ENCODE measurements around the gene TMEM187.

The TMEM187 gene

DNA sequence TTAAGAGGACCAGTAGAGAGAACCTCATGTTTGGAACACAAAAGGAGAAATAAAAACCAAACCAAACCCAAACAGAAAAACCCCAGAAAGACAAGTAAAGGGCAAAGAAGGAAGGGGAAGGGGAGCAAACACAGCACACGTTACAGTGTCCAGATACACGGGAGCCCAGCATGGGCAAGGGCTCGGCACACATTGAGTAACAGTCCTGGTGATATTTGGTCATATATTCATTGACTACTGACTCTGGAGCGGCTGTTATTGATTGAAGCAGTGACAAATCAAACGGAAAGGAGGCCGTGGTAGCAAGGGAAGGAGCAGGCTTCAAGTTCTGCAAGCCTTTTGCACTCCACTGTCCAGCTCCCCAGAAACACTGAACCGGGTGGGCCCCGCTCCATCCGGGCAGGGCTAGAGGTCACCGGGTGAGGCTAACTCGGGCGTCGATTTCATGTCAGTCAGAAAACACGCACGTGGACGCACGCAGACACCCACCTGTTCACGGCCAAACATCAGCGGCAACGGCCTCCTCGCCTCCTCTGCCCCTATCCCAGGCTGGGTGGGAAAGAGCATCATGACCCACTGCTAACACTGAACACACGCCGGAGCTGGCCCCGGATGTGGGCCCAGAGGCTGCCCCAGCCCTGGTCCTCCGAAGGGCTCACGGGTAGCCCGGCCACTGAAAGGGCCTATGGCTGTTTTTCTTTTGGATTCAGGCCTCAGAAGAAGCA, 50.9 kb downstream of the TMEM187 start:
- DNase-seq, result no peak

DNA sequence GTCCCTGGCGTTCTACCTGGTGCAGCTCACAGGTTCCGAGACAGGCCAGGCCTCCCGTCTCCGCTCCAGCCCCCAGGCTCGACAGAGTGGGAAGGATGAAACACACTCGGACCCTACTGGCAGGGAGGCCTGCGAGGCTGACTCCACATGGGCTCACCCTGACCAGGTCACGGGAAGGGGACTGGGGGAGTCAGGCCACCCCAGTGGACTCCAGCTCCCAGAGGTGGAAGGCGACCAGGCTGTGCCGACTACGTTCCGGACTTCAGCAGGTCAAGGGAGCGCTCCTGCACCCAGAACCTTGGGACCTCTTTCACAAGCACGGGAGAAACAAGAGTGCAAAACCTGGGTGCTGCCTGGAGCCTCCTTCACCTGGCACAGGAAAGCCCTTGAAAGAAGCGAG, 51.7 kb downstream of the TMEM187 start:
- no peak for DNase-seq

DNA sequence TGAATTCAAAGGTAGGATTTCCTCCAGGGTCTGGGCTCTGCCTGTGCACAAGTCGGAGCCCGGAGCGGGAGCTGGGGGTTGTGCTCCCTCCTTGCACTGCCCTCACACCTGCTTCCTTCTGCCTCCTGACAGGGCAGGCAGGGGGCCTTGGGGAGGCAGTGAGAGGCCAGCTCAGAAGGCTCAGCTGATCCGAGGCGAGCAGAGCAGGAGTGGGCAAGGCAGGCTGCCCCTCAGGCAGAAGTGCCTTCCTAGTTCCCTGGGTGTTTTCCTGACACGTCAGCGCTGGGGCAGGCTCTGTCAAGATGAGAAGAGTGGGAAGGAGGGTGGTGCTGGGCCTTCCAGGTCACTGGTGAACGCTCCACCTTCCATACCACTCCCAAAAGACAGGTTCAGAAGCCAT, 52.7 kb downstream of the TMEM187 start:
- no peak for DNase-seq

DNA sequence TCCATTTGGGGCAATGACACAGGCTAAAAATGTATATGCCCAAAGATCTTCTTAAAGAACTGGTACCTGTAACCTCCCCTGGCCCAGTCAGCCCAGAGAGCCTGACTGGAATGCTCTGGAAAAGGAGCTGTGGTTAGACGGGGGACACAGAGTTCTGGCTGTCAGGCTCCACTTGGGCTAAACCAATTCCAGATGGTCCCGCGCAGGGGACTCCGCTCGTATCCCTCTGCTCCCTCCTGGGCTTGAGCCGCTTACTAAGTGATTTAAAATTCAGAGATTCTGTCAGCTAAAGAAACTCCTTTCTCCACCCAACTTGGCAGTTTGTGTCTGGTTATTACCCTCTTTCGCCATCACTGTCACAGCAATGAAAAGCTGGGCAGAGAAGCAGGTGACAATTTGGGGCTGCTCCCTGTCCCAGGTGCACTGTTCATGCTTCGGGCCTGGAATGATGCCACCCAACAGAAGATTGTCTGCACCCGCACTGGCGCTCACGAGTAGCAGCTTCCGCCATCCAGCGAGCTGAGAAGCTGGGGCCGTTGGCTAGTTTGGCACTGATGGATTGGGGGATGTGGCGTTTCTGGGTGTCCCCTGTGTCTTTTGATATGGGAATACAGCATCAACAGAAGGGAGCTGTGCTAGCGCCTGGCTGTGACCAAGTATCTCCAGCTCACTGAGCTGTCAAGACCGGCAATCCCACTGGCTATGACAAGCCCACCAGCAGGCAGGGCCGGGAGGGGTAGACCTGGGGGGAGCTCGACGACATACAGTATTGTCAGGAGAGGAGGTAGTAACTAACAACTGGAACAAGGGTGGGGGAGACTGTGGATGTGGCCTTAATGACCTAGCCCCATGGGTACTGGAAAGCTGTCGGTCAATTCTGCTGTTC, 53.8 kb downstream of the TMEM187 start:
- DNase-seq, result no peak

DNA sequence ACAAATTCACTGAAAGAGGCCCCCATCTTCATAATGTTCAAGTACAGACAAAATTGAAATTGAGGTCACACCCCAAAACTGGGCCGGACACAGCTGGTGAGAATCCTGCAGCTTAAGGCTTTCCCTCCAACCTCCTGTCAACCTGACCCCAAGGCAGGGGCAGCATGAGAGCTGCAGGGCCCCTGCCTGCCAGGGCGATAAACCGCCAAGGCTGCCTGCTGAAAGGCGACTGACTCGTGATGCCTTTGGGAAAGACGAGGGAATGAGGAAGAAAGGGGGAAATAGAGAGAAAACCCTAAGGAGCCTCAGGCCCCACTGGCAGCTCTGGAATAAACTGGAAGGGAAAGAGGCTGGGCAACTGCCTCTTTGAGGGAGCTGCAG, 54.5 kb downstream of the TMEM187 start:
- no peak for DNase-seq

DNA sequence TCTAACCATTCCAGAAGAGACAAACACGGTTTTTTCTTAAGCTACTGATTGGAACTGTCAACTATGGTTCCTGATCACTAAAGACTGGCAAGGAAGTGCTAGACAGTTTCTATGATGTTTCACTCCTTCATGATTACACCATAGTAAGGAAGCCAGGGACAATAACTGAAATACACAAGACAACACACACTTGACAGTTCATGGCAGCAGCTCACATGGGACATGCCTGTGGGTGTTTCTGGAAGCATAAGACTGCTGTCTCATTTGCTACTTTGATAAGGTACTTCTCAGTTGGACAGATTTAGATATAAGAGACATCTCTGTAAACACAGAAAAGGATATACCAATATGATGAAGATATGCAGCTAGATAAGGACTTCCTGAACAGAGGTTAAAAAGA, 55.4 kb downstream of the TMEM187 start:
- peak; percentile 55 for DNase-seq

DNA sequence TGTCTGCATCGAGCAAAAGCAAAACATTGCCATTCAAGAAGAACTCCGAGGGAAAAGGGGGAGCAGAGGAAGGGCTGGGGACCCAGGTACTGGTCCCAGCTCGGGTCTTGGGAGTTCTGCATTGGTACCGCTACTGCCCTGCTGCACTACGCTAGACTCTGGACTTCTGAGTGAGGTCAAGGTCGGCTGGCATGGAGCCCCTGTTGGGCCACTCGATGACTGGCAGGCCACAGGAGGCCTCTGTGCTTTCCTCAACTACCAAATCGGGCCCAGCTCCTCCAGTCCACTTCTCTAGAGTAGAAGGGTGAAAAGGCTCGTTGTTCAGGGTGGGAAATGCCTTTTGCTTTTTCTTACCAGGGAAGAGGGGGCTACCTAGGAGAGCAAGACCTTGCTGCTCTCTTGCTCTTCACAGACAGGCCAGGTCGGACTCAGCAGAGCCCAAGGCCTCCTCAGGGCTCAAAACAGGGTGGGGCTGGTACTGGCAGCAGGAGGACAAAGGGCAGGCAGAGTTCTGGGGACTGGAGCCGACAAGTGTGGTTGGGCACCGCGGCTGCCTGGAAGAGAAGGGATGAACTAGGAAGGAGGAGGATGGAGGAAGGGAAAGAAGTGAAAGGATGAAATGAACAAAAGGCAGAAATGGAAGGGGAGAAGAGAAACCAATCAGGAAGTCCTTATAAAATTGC, 56.1 kb downstream of the TMEM187 start:
- no peak for DNase-seq

DNA sequence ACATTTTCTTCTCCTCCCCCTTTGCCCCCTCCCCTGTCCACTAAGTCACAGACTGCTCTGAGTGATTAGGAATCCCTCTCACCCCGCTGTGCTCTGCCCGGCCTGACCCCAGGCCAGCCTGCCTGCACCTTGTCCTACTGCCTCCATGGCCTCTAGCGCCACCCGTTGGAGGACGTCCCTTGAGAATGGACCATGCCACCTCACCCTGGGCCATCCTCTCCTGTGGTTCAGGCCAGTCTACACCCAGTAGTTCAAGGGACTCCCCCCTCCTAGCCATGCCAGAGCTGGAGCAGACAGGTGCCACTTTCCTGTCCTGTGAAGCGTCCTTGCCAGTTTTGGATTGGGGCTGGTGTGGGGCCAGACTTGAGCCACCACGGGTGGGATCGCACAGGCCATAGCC, 56.9 kb downstream of the TMEM187 start:
- DNase-seq, result no peak

DNA sequence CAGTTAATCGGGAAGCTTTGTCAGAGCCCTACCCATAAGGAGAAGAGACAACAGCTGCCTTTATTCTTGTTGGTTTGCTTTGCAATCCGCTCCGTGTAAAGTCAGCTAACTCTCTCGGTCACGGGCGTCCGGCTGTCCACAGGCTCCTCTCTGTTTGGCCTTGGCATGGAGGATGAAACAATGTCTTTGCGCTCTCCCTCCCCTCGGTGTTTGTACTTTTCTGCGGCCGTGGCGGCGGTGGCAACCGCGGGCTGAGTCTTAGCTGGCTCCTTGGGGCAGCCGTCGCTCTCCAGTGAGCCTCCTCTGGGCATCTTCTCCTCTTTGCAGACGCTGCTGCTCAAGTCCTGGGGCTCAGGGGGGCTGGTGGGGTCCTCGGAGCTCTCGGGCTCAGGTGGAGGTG, 57.7 kb downstream of the TMEM187 start:
- DNase-seq, result no peak

DNA sequence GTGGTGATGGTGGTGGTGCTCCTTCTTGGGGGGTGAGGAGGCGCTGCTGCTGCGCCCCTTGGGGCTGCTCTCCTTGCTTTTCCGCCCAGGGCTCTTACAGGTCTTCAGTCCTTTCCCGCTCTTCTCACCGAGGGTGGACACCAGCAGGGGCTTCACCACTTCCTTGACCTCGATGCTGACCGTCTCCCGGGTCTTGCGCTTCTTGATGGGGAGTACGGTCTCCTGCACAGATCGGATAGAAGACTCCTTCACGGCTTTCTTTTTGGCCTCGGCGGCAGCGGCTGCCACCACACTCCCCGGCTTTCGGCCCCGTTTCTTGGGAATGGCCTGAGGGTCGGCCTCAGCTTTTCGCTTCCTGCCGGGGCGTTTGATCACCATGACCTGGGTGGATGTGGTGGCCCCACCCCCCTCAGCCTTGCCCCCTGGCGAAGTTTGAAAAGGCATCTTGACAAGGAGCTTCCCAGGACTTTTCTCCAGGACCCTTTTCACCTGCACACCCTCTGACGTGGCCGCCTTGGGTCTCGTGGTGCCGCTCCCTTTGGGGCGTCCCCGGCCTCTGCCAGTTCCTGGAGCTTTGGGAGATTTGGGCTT, 58.3 kb downstream of the TMEM187 start:
- DNase-seq, result no peak

DNA sequence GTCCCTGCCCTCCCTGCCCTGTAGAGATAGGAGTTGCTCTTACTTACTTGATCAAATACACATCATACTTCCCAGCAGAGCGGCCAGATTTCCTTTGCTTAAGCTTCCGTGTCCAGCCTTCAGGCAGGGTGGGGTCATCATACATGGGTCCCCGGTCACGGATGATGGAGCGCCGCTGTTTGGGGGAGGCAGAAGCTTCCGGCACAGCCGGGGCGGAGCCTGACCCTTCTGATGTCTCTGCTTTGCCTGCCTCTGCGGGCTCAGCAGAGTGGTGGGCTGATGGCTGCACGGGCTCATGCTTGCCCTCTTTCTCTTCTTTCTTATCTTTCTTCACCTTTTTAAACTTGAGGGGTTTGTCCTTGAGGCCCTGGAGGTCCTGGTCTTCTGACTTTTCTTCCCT, 59.6 kb downstream of the TMEM187 start:
- no peak for DNase-seq

DNA sequence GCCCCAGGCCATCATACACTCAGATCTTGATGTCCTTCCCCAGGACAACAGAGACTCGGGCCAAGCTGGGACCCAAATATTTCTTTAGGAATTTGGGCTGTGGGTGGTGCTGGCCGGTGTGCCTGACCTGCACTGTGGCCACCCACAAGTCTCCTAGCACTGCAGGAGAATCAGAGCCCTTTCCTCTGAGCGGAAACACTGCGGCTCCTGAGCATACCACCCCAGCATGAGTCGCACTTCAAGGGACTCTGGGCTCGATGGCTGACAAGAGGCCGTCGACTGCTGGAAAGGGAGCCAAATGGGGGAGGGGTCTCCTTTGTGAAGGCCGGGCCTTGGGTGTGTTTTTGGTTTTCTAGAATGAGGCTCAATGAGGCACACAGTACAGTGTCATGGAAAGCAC, 60.1 kb downstream of the TMEM187 start:
- no peak for DNase-seq

Data from inflammatory macrophage treated with lipopolysaccharide for 4 hours (primary cell).